ENCODE measurements around the gene ACBD4.

Gene ACBD4

GRCh38 chr17:45108595-45109521, 26.6 kb upstream of the ACBD4 start:
- TF ChIP-seq GATA1 (IDR thresholded peaks at IDR 0.05; ENCODE audit: low read depth, low read length) (no peak), POLR2A (IDR thresholded peaks at IDR 0.05; ENCODE audit: low read length) (no peak)
- no peak for DNase-seq

- DNase-seq = no peak
- no peak for TF ChIP-seq GATA1 (IDR thresholded peaks at IDR 0.05; ENCODE audit: low read depth, low read length)
- no peak for TF ChIP-seq POLR2A (IDR thresholded peaks at IDR 0.05; ENCODE audit: low read length)
These were observed 24.5 kb upstream of the ACBD4 start for GRCh38 chr17:45110676-45111611.

GRCh38 chr17:45111850-45112249, 23.6 kb upstream of the ACBD4 start:
- no peak for TF ChIP-seq GATA1 (IDR thresholded peaks at IDR 0.05; ENCODE audit: low read depth, low read length)
- TF ChIP-seq POLR2A (IDR thresholded peaks at IDR 0.05; ENCODE audit: low read length) = no peak
- DNase-seq = no peak

- DNase-seq = no peak
- TF ChIP-seq POLR2A (IDR thresholded peaks at IDR 0.05; ENCODE audit: low read length) (no peak), GATA1 (IDR thresholded peaks at IDR 0.05; ENCODE audit: low read depth, low read length) (no peak)
These were observed 22.7 kb upstream of the ACBD4 start for GRCh38 chr17:45112559-45113423.

- TF ChIP-seq GATA1 (IDR thresholded peaks at IDR 0.05; ENCODE audit: low read depth, low read length) = no peak
- no peak for TF ChIP-seq POLR2A (IDR thresholded peaks at IDR 0.05; ENCODE audit: low read length)
These were observed 22.1 kb upstream of the ACBD4 start for GRCh38 chr17:45113424-45113754.

GRCh38 chr17:45114117-45114932, 21.2 kb upstream of the ACBD4 start:
- no peak for DNase-seq
- TF ChIP-seq GATA1 (IDR thresholded peaks at IDR 0.05; ENCODE audit: low read depth, low read length) (no peak), POLR2A (IDR thresholded peaks at IDR 0.05; ENCODE audit: low read length) (no peak)

More at GRCh38 chr17:45113424-45113754, 22.1 kb upstream of the ACBD4 start:
- DNase-seq = no peak

GRCh38 chr17:45115015-45115625, 20.4 kb upstream of the ACBD4 start:
- TF ChIP-seq POLR2A (IDR thresholded peaks at IDR 0.05; ENCODE audit: low read length) (no peak), GATA1 (IDR thresholded peaks at IDR 0.05; ENCODE audit: low read depth, low read length) (no peak)
- no peak for DNase-seq

- TF ChIP-seq POLR2A (IDR thresholded peaks at IDR 0.05; ENCODE audit: low read length) (no peak), GATA1 (IDR thresholded peaks at IDR 0.05; ENCODE audit: low read depth, low read length) (no peak)
These were observed 19.6 kb upstream of the ACBD4 start for GRCh38 chr17:45115871-45116270.

GRCh38 chr17:45116434-45117016, 19.0 kb upstream of the ACBD4 start:
- TF ChIP-seq POLR2A (IDR thresholded peaks at IDR 0.05; ENCODE audit: low read length) = no peak
- TF ChIP-seq GATA1 (IDR thresholded peaks at IDR 0.05; ENCODE audit: low read depth, low read length) = no peak
- no peak for DNase-seq

More at GRCh38 chr17:45115871-45116270, 19.6 kb upstream of the ACBD4 start:
- DNase-seq = no peak

GRCh38 chr17:45117334-45117733, 18.2 kb upstream of the ACBD4 start:
- DNase-seq = no peak
- TF ChIP-seq GATA1 (IDR thresholded peaks at IDR 0.05; ENCODE audit: low read depth, low read length) = no peak
- no peak for TF ChIP-seq POLR2A (IDR thresholded peaks at IDR 0.05; ENCODE audit: low read length)

- TF ChIP-seq GATA1 (IDR thresholded peaks at IDR 0.05; ENCODE audit: low read depth, low read length) (no peak), POLR2A (IDR thresholded peaks at IDR 0.05; ENCODE audit: low read length) (no peak)
- DNase-seq = no peak
These were observed 17.4 kb upstream of the ACBD4 start for GRCh38 chr17:45117848-45118646.

Measured in erythroblast (primary cell).